HEK293T (cell line): ENCODE data around the gene ME1.
"Not testable (repeated sequence)": the region's sequence is repeated elsewhere in the genome, so short reads cannot be mapped to it uniquely, and the experiment has no call there.

ENCODE experiments used
- CTCF ChIA-PET: fragments of 350-600 bp; formaldehyde crosslinking; extraction: SDS; loops from one replicate; lab custom pipeline; 2021; ENCODE audit warnings: antibody characterized with exemption, inconsistent platforms; lab: Yijun Ruan, JAX
- POLR2A ChIA-PET: fragments of 350-600 bp; formaldehyde crosslinking; extraction: SDS; loops from one replicate; lab custom pipeline; 2020; ENCODE audit warnings: antibody characterized with exemption, inconsistent platforms; lab: Yijun Ruan, JAX
- DNase-seq: peaks from one replicate; pipeline ENCODE4 v3.0.0; 2012; ENCODE audit warnings: mixed read lengths; ENCODE audit errors: extremely low spot score
- ARNT ChIP-seq: fragments of 450-650 bp; IDR thresholded peaks from 2 replicates; pipeline ENCODE4 v1.6.1; 2017; ENCODE audit warnings: mild to moderate bottlenecking
- BHLHE40 ChIP-seq: fragments of 450-650 bp; IDR thresholded peaks from 2 replicates; pipeline ENCODE4 v1.6.1; 2016; ENCODE audit warnings: mild to moderate bottlenecking, moderate library complexity, borderline replicate concordance
- CTBP1 ChIP-seq: fragments of 450-650 bp; IDR thresholded peaks from 2 replicates; pipeline ENCODE4 v1.6.1; 2016; ENCODE audit warnings: borderline replicate concordance
- ELF4 ChIP-seq: fragments of 450-650 bp; IDR thresholded peaks from 2 replicates; pipeline ENCODE4 v1.6.1; 2017; ENCODE audit warnings: antibody characterized with exemption
- FOXA1 ChIP-seq: fragments of 450-650 bp; IDR thresholded peaks from 2 replicates; pipeline ENCODE4 v1.6.1; 2016; ENCODE audit warnings: mild to moderate bottlenecking
- FOXK2 ChIP-seq: fragments of 450-650 bp; IDR thresholded peaks from 2 replicates; pipeline ENCODE4 v1.6.1; 2016; ENCODE audit warnings: mild to moderate bottlenecking
- FOXM1 ChIP-seq: fragments of 450-650 bp; IDR thresholded peaks from 2 replicates; pipeline ENCODE4 v1.6.1; 2017; ENCODE audit warnings: mild to moderate bottlenecking, borderline replicate concordance
- HDGF ChIP-seq: fragments of 450-650 bp; IDR thresholded peaks from 2 replicates; pipeline ENCODE4 v1.6.1; 2017; ENCODE audit warnings: antibody characterized with exemption, borderline replicate concordance
- L3MBTL2 ChIP-seq: fragments of 450-650 bp; conservative IDR thresholded peaks from 2 replicates; pipeline ENCODE4 v1.6.1; 2016; ENCODE audit warnings: mild to moderate bottlenecking
- LEF1 ChIP-seq: fragments of 450-650 bp; IDR thresholded peaks from 2 replicates; pipeline ENCODE4 v1.6.1; 2017; ENCODE audit warnings: mild to moderate bottlenecking, borderline replicate concordance
- NFRKB ChIP-seq: fragments of 450-650 bp; IDR thresholded peaks from 2 replicates; pipeline ENCODE4 v1.6.1; 2016; ENCODE audit warnings: mild to moderate bottlenecking, moderate library complexity
- PKNOX1 ChIP-seq: fragments of 450-650 bp; IDR thresholded peaks from 2 replicates; pipeline ENCODE4 v1.6.1; 2016
- SP1 ChIP-seq: fragments of 450-650 bp; IDR thresholded peaks from 2 replicates; pipeline ENCODE4 v1.6.1; 2017
- SUZ12 ChIP-seq: fragments of 450-650 bp; IDR thresholded peaks from 2 replicates; pipeline ENCODE4 v1.6.1; 2016; ENCODE audit warnings: mild to moderate bottlenecking
- TARDBP ChIP-seq: fragments of 450-650 bp; IDR thresholded peaks from 2 replicates; pipeline ENCODE4 v1.6.1; 2016
- ZNF384 ChIP-seq: fragments of 450-650 bp; IDR thresholded peaks from 2 replicates; pipeline ENCODE4 v1.6.1; 2016

The ME1 gene

GRCh38 chr6:83198486-83199172, 232.2 kb downstream of the ME1 start:
- no peak for DNase-seq

GRCh38 chr6:83193747-83194566, 236.9 kb downstream of the ME1 start:
- TF ChIP-seq PKNOX1 (no peak), SUZ12 (no peak), LEF1 (no peak), BHLHE40 (no peak), L3MBTL2 (0 out of 2 replicates have a peak, but pooled peaks have one; percentile 31)
- DNase-seq, result peak; percentile 65
- ChIA-PET POLR2A (interaction anchor here (0.6 to 1.5 kb wide), 6 partner anchors 10 to 129 kb away, joined by 3 to 5 read pairs (median 4); partner anchors contain the start of genes DOP1A and UBE3D), CTCF (interaction anchor here (1.0 kb wide), 1 partner anchor 129 kb away, joined by 3 read pairs; the partner anchor contains the start of gene UBE3D)

More at GRCh38 chr6:83198486-83199172, 232.2 kb downstream of the ME1 start:
- POLR2A ChIA-PET, result no interaction called here
- CTCF ChIA-PET, result interaction anchor here (0.6 to 1.0 kb wide), 3 partner anchors 16 to 133 kb away, joined by 3 read pairs; no protein-coding TSS in a partner anchor
- TF ChIP-seq BHLHE40 (no peak), FOXA1 (no peak), SUZ12 (no peak), ELF4 (no peak), CTBP1 (no peak), SP1 (no peak), FOXK2 (no peak), ZNF384 (no peak), L3MBTL2 (no peak), LEF1 (no peak), PKNOX1 (no peak), HDGF (no peak)

GRCh38 chr6:83192871-83193746, 237.7 kb downstream of the ME1 start, which contains the start of the genes PGM3 and RWDD2A:
Gene PGM3 (minus strand): TSS chr6:83193265. CDS start chr6:83191012, 2,253 bp downstream.
Gene RWDD2A (plus strand): TSS chr6:83193357. CDS start chr6:83194452, 1,095 bp downstream.
- POLR2A ChIA-PET, result interaction anchor here (0.6 to 1.5 kb wide), 5 partner anchors 9 to 125 kb away, joined by 3 to 5 read pairs (median 4); partner anchors contain the start of gene DOP1A
- CTCF ChIA-PET, result no interaction called here
- DNase-seq, result peak; percentile 95
- no peak for TF ChIP-seq HDGF
- no peak for TF ChIP-seq CTBP1
- TF ChIP-seq SP1, result no peak

GRCh38 chr6:83192456-83192855, 238.4 kb downstream of the ME1 start:
- ChIA-PET POLR2A (no interaction called here), CTCF (no interaction called here)
- DNase-seq, result no peak
- TF ChIP-seq TARDBP (no peak), CTBP1 (no peak), ARNT (no peak), FOXA1 (no peak), SUZ12 (no peak), HDGF (no peak), PKNOX1 (no peak), FOXK2 (no peak), ZNF384 (no peak), FOXM1 (no peak)

- POLR2A ChIA-PET, CTCF ChIA-PET: not testable (repeated sequence)
These were observed 238.9 kb downstream of the ME1 start for GRCh38 chr6:83191974-83192373.

GRCh38 chr6:83190626-83191025, 240.2 kb downstream of the ME1 start:
- ChIA-PET CTCF (no interaction called here), POLR2A (no interaction called here)
- DNase-seq, result no peak
- TF ChIP-seq NFRKB (no peak), SUZ12 (no peak), ARNT (no peak), PKNOX1 (no peak), SP1 (no peak), FOXK2 (no peak), FOXA1 (no peak), TARDBP (no peak), ZNF384 (no peak), ELF4 (no peak), HDGF (no peak), CTBP1 (no peak), L3MBTL2 (no peak), LEF1 (no peak), BHLHE40 (no peak), FOXM1 (no peak)

More at GRCh38 chr6:83191974-83192373, 238.9 kb downstream of the ME1 start:
- not testable (repeated sequence) for DNase-seq
